Activated naive CD4-positive, alpha-beta T cell treated with anti-CD3 and anti-CD28 coated beads, Interleukin-2, amount 50 U/mL, for 16 hours (primary cell): ENCODE measurements around the gene HNRNPH2.

Experiments
- DNase-seq: peaks from one replicate; pipeline ENCODE4 v3.0.0-alpha.2; 2020

The HNRNPH2 gene, protein sequence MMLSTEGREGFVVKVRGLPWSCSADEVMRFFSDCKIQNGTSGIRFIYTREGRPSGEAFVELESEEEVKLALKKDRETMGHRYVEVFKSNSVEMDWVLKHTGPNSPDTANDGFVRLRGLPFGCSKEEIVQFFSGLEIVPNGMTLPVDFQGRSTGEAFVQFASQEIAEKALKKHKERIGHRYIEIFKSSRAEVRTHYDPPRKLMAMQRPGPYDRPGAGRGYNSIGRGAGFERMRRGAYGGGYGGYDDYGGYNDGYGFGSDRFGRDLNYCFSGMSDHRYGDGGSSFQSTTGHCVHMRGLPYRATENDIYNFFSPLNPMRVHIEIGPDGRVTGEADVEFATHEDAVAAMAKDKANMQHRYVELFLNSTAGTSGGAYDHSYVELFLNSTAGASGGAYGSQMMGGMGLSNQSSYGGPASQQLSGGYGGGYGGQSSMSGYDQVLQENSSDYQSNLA

DNA sequence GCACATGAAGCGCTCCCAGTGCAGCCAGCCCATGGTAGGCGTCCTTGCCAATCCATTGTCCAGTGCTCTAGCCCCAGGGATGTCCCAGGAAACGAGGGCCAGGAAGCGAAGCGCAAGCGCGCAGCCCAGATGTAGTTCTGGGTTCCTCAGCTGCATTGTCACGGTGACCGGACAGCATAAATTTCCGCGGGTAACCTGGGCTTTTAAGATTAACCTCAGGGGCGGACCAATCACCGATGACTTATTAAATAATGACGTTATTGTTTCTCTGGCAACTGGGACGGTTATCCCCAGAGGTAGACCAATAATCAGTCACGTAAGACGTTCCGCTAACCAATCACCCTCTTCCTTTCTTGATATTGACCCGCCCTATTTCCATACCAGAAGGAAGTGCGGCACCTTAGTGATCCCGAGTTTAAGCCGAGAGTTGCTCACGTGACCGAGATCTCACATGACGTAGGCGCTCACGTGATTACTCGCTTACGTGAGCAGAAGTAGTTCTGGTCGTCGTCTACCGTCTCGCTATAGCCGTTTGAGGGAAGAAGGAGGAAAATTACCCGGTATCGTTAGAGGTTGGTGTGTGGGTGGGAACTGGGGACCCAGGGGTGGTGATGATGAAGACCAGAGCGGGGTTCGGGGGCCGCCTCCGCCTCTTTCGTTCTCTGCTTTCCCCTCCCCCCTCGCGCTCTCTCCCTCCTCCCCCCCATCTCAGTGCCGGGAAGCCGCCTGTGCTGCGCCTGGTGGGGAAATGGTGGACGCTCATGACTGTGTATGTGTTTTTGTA is at the start of gene HNRNPH2, which contains the start of gene GLA:
Gene HNRNPH2, plus strand, starts transcription at position 475 of the 784 bp plus-strand sequence. CDS start 3,767 bp downstream, outside the sequence.
Gene GLA, minus strand, starts transcription at position 178 of the 784 bp plus-strand sequence. Its CDS starts 22 bp downstream, at position 156.
- DNase-seq = peak; percentile 84

DNA sequence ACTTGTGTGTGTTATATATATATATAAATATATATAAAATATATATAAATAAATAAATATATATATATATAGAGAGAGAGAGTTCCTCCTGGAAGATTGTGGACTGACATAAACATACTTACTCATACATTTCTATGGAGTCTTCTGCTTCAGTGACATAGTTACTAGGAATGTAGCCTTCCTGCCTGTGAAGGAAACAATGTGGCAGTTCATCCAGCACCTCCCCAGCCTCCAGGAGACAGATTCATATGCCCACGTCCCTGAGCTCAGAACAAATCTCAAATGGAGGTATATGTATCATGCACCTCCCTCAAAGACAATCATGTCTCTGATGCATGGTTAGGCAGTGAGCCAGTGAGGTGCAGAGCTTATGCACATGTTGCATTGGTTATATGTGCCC is 48.1 kb upstream of the HNRNPH2 start:
- no peak for DNase-seq

DNA sequence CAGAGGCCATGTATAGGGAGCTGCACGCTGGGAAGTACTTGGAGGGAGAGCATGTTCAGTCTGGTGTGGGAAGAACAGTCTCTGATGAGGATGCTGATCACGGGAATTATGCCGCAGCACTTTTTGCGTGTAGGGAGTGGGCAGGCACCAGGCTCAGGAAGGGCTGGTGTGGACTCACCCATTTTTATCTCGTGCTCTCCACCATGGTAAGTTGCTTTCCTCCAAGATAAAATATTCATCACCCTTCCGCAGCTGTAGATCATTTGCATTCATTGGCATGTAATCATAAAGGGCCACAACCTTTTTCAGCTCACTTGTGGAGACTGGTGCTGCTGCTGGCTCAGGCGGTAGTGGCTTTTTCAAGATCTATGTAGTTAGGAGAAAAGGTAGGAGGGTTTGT is 47.6 kb upstream of the HNRNPH2 start:
- no peak for DNase-seq

DNA sequence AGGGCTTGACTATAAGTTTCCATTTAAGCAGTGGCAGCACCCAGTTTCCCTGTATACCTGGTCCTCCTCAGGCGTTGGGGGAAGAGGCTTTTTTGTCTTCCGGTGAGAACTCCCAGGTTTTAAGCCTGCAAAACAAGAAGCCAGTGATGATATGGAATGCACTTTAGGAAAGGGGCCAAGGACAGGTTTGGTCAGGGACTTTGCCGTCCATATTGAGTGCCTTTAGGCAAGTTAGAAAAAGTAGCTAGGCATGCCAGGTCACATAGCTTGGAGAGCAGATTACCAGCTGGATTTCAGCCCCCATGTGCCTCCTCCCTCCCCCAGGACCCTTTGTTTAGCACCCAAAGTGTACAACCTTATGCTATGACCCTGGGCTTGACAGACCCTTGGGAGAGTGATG is 45.9 kb upstream of the HNRNPH2 start:
- no peak for DNase-seq

DNA sequence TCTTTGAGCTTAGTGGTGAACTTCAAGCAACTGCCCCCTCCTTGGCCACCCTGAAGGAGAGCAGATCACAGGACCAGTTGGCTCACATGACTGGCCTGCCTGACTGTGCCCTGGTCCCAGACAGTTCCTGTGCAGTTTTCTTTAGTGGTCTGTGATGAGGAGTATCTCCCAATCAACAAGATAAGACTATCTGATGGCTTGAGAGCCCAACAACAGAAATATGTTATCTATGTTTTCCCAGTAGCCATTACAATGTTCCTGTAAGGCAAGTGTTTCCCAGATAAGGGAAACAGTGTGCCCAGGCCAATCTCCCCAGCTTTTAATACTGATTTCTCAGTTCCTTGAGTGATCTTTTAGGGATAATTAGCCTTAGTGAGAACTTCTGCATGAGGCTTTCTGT is 45.3 kb upstream of the HNRNPH2 start:
- DNase-seq = no peak

DNA sequence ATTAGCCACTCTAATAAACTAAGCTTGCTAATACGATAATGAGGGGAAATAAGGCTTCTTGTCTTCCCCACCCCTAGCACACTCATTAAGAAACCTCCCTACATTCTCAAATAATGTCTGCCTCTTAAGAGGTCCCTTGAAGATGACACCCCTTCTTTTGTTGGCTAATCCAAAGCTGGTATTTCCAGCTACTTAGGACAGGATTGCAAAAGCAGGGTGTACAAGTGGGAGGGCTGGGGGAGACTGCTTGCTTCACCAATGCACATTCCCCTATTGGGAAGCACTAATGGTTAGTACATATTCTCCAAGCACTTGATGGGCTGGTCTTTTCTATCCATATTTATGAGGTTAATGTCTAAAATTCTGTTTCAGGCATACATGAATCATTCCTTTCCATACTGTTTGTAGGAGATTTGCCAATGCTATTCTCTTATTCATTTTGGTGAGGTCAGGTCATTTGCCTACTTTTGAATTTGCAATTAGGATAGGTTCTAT is 42.7 kb upstream of the HNRNPH2 start:
- DNase-seq = no peak

DNA sequence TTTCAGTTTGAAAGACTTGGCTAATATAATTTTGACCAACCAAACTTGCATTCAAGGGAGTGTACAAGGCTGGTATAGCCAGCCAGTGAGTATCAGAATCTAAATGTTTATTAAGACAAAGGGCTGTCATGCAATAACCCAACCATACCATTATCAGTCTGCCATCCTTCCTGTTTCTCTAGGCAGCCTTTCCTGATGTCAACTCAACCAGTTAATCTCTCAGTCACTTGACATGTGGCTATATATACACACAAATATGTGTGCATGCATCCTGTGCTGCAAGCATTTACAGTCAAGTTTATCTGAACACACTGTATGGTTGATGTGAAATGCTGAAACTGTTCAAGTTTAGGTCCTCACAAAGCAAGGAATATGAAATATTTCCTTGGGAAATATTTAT is 39.2 kb upstream of the HNRNPH2 start:
- no peak for DNase-seq

DNA sequence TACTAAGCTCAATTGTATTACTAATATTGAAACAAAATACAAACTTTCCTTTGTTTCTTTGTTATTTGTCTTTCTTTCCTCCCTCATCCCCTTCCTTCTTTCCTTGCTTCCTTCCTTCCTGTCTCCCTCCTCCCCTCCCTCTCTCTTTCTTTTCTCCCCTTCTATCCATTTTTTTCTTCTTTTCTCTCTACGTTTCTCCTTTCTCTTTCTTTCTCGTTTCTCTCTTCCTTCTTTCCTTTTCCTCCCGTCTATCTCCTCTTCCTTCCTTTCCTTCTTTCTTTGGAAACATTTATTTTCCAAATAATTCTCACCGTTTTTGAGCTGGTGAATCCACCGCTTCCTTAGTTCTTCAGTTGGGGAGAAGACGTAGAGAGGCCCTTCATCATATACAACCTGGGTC is 38.3 kb upstream of the HNRNPH2 start:
- DNase-seq = no peak

DNA sequence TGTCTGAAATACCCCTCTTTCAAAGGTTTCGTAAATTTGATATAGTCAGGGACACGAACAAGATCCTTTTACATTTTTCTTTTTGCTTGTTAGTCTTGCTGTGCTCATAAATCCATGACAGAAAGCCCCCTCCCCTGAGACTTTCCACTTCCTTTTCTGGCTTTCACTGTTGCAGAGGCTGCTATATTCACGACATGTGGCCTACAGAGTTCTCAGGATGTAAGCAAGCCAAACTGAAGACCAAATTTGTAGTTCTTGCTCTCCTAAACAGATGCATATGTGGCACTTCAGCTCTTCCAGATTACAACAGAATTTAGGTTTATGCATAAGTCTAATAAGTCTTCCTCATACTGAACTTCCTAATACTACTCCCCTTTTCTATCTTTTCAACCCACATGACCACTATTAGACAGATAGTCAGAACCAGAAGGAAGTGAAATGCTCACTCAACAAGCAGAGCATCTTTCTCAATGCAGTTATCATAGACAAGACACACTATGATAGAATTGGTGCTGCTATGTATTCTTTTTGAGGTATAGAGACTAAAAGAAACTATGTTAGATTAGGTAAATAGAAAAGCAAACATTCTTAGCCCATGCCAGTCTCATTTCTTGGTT is 37.0 kb upstream of the HNRNPH2 start:
- DNase-seq = no peak

DNA sequence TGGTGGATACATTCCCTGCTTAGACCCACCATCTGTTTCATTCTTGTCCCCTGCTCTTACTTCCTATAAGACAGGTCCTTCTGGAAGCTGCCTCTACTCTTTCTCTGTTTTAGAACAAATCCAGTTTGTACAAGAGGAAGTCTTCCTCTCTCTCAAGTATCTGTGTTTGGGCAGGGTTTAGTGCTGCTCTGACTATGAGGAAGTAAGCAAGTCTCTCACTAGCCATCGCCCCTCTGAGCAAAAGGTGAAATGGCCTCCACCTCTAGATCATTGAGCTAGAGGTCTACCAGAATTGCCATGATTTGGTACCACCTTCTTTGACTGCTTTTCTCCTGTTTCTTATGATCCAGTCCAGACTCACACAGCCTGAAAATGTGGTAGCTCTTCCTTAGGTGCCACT is 30.5 kb upstream of the HNRNPH2 start:
- no peak for DNase-seq

DNA sequence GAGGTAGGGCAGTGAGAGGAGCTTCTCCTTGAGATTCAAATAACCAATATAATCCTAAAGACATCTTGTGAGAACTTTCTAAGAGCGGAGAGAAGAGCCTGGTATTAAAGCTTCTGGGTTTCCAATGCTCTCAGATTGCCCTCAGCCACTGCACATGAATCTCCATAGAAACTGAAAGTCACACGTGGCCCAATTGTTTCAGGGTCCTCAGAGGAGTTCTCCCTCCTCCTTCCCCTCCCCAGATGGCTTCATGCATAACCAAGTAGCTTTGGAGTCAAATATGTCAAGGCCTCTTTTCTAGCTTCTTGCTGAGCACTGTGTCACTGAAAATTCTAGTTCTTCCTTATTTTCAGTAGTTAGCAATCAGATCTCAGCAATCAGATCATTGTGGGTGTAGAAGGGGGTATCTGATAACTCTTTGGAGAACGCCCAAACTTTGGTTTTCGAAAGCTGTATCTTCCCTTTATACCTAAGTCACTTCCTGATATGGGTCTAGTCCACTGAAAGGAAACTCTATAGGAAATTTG is 24.3 kb upstream of the HNRNPH2 start:
- no peak for DNase-seq

DNA sequence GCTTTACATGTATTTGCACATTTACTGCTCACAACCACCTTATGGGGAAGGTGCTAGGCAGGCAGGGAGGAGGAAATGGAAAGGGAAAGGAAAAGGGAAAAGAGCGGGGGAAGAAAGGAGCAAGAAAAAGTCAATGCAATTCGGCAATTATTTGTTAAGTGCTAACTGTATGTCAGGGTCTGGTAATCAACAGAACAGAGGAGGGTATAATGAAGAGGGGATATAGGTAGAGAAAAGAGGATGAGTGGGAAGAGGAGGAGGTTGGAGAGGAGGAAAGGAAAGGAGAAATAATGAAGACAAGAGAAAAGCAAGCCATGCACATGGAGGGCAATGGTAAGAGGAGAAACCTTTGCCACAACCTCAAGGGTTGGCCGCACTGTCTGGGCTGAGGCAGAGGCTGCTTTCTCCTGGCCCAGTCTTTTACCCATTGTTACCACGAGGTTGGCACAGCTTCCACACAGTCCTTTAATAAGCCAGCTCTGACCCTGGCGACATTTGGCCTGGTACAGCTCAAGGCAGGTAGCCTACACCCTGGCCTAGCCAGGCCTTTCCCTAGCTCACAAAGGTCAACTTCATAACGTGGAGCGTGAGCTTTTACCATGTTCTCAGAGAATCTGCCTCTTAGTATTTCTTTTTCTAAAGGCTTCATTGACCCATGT is 22.9 kb upstream of the HNRNPH2 start:
- DNase-seq = no peak

DNA sequence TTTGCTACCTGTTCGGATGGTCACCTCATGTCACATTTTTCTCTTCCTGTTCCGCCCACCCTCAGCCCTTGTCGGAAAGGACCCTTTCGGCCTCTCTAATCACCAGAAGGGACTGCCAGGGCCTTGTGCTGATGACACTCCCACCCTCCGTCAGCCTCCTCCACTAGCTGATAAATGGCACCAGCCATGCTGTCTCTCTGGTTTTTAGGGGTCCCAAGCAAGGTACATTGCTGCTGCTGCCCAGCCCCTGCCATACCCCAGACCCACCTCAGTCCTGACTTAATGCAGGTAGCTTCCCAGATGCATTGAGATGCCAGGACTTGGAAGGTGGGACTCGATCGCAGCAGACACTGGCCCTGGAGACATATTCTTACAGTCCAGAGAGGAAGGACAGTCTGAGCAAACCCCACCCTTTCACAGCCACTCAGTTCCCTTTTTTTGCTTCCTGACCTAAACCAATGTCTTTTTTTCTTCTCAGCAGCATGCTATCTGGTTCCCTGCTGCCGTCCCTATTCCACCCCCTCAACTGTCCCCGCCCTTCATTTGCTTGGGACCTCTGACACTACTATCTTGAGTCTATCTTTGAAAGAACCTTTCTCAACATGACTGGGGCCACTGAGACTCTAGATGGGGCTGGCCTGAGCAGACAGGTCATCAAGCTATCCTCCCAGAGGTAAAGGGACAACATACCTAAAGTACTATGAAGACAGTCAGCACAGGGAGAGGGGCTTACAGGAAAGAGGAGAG is 22.1 kb upstream of the HNRNPH2 start, which contains the start of gene BTK:
Gene BTK, minus strand, starts transcription at position 397 of the 747 bp plus-strand sequence. CDS start 10,907 bp downstream, outside the sequence.
- DNase-seq = no peak

DNA sequence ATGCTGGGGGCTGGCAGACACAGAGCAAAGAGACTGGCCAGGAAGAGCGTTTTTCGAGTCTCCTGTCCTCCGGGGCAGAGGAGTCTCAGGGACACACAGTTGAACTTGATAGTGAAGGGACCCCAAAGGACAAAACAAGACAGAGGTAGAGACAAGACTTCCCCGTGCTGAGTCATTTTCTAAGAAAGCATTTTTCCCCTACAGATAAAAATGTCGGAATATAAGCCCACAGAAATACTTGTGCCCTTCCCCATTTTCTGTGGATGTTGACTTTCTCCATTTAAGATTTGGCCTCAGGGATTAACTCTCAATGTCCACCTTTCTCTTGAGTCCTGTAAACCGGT is 21.5 kb upstream of the HNRNPH2 start:
- no peak for DNase-seq

DNA sequence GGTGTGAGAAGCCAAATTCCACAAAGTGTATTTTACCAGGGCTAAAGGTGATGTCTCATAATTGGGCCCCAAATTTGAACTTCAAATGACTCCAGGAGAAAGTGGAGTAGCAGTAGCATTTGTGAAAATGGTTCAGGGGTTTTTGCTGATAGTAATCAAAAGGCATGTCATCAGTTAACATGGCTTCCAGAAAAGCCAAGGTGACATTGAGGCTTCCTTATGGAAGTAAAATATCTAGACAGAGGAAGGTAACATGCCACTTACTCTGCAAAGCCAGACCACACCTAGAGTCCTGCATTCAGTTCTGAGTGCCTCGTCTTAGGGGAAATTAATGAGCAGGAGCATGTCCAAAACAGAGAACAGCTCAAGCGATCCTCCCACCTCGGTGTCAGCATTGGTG is 19.4 kb upstream of the HNRNPH2 start:
- DNase-seq = no peak

DNA sequence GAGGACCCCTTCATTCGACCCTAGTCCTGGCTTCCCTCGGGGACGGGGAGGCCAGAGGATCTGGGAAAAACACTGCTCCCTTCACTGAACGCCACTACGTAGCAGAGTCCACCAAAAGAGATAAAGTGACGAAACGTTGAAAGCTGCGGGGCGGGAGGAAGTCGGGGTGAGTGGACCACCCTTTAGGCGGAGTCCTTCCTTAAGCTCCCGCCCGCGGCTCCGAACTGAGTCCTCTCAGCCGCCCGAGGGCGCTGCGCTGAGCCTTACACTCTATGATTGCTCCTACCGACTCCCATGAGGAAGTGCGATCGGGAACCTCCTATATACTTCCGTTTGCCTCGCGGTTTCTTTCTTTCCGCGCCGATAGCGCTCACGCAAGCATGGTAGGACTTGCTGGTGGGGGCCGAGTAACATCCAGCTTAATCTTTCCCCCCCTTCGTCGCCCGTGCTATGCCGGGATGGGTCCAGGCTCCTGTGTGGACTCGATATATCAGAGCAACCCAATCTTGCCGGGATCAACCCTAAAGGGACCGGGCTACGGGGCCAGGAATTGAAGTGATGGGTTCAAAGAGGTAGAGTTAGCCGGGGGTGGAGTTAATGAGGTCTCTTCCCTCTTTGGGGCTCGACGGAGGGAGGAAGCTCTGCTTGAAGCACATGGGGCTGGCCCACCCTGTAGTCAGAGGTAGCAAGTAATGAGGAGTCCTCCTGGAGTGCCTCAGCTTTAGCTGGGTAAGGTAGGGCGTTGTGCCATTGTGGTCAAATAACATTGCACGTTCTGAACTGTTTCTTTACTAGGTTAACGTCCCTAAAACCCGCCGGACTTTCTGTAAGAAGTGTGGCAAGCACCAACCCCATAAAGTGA is 17.1 kb upstream of the HNRNPH2 start, which contains the start of gene RPL36A:
Gene RPL36A, plus strand, starts transcription at position 348 of the 862 bp plus-strand sequence. Its CDS starts 33 bp downstream, at position 381.
- peak; percentile 85 for DNase-seq

DNA sequence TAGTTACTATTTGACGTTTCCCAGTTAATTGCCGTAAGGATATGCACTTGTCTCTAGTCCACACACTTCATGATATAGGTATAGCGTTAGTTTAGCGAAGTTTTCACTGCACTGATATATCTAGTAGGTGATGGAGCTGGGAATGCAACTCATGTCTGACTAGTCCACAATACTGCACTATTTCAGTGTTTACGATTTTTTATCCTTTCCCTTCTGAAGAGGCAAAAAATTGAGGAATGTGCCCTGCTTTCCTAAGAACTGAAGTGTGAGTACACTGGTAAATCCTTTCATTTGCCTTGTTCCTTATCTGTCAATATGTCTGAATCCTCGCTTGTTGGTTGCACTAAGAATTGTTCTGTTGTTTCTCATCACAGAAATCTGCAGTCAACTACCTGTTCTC is 16.2 kb upstream of the HNRNPH2 start:
- no peak for DNase-seq

DNA sequence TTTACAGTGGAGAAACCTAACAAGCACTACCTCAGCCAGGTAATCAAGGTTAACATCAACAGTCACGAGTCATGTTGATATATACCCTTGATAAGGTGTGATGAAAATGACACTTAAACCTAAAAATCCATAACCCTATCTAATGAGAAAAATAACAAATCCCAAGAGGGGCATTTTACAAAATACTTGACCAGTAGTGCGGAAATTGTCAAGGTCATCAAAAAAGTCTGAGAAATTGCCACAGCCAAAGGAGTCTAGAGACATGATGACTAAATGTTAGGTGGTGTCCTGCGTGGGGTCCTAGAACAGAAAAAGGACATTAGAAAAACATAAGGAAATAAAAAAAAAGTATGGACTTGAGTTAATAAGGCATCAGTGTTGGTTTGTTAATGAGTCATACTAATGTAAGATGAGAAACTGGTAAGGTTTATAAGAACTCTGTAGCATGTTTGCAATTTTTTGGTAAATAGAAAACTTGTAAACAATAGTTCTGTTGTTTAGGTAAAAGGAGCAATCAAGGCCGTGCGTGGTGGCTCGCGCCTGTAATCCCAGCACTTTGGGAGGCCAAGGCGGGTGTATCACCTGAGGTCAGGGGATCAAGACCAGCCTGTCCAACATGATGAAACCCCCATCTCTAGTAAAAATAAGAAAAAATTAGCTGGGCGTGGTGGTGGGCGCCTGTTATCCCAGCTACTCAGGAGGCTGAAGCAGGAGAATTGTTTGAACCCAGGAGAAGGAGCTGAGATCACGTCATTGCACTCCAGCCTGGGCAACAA is 14.3 kb upstream of the HNRNPH2 start:
- no peak for DNase-seq

DNA sequence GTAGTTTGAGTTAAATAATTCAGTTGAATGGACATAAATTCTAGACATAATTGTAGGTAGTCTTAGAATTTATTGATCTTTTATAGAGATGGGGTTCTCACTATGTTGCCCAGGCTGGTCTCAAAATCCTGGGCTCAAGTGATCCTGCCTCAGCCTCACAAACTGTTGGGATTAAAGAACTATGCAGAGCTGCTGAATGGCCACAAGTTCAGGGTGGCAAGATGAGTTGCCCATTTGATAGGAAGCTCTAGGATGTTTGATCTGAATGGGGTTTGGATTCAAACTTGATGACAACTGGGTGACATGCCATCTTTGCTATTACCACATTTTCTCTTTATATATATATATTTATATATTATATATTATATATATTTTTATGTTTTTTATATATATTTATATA is 13.7 kb upstream of the HNRNPH2 start:
- DNase-seq = no peak

DNA sequence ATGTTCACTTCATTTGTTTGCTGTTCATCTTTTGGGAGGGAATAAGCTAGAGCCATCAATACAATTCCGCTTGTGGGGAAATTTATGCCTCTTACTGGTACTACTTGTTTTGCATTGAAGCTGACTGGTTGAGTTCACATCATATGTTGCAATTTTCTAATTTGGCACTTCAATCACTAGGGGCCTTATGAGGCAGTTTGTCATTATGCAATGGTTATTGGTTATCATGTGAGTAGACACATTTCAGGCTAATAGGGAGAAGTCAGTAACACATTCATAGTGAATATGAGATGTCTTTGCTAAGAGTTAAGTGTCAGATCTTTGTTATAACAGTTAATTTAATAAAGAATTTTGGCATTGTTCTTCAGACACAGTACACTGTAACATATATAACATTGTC is 12.2 kb upstream of the HNRNPH2 start:
- no peak for DNase-seq
